Measurements from ENCODE around the gene CPB2. TPM values are rescaled to one million over a fixed set of nuclear protein-coding genes. Genes with fewer than 3 reads are reported as not detected.

Gene CPB2
- not detected for total RNA-seq

GRCh38 chr13:46104868-46105267 is at the start of gene CPB2:
Gene CPB2 (minus strand): TSS chr13:46105033. CDS start chr13:46105009, 24 bp downstream.

GRCh38 chr13:46052319-46053161 is 52.3 kb downstream of the CPB2 start, which contains the start of gene ZC3H13:
Gene ZC3H13 (minus strand): TSS chr13:46052746. CDS start chr13:46045507, 7,239 bp downstream.

Other genes starting within 250 kb of the CPB2 start
- 47.3 TPM for gene ZC3H13, start 52.3 kb downstream of the CPB2 start, total RNA-seq
- gene LCP1, start 77.1 kb upstream of the CPB2 start, total RNA-seq = 13.7 TPM
- 0.60 TPM for gene LRRC63, start 106.9 kb upstream of the CPB2 start, total RNA-seq

Measured in camera-type eye (tissue), 1 donor.